Measurements from ENCODE around the gene MRPS34.

DNA sequence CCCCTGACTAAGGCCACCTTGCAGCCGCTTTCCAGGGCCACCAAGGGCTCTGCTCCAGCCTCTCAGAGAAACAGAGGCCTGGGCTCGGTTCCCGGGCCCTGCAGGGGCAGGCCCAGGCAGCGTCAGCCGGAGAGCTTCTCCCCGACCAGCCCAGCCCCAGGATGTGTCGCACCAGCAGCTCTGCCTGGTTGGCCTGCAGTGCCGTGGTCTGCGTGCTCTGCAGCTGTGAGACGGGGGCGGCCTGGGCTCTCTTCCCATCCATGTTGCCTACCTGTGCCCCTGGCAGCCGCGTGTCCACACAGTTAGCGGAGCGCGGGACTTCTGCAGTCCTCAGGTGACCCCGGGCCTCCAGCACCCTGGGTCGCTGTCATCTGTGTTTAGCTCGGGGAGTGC lies 15.8 kb upstream of the MRPS34 start:
- TF ChIP-seq GATA3 (IDR thresholded peaks at IDR 0.05; ENCODE audit: low read depth, low read length) = no peak
- no peak for TF ChIP-seq GATA2 (IDR thresholded peaks at IDR 0.05; ENCODE audit: low read depth, low read length)
